Measurements from ENCODE around the gene EIF2B2. TPM values are rescaled to one million over a fixed set of nuclear protein-coding genes. Genes with fewer than 3 reads are reported as not detected.

Gene EIF2B2
- total RNA-seq, 1 experiment from 2014 or later: 63.3 TPM

DNA sequence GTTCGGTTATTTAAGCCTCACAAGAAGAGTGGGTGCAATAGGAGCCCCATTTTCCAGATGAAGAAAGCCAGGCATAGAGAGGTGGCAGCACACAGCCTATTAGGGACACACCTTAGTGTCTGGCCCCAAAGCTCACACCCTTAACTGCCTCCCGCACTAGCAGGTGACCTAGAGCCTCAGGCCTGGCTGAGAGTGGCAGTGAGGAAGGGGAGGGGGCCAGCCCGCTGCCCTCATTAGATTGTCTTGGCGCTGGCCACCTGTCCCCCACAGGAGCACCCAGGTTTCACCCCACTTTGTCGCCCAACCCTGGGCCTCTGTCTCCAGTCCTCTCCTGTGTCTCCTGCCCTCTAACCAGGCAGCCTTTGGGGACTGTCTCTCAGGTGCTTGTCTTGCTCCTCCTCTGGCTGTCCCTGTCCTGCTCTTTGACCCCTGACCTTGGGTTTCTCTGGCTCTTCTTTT is 28.8 kb upstream of the EIF2B2 start:
- DNase-seq (ENCODE audit: low spot score): no peak

DNA sequence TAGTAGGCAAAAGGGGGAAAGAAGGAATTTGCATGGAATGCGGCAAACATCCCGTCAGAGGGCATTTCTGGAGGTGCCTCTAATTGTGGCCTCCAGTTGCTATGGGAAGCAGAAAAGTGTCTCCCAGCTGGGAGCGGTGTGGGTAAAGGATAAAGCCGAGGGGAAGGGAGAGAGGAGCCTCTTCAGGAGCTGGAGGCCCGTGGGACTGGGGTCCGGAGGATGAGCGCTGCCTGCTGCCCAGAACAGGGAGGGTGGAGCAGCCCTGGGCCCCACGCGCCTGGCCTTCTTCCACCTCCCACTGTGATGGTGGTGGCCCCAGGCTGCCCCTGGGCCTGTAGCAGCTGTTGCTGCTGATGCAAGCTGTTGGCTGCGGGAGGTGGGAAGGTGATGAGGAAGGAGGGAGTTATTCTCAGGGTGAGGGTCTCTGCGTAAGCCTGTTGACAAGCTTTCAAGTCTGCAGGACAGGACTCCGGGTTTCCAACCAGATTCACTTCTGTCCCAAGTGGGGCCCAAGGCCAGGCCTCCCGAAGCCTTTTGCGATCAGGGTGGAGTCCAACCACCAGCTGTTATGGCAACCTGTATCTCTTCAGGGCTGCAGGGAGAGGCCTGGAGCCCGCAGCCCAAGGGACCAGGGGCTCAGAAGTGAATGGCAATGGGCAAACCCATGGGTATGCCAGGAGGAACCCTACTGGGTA is 28.2 kb upstream of the EIF2B2 start:
- DNase-seq (ENCODE audit: low spot score): no peak

- no peak for DNase-seq (ENCODE audit: low spot score)
Measured at GRCh38 chr14:74975059-74975810, 27.5 kb upstream of the EIF2B2 start.

- no peak for DNase-seq (ENCODE audit: low spot score)
Measured at GRCh38 chr14:74976264-74977113, 26.2 kb upstream of the EIF2B2 start.

DNA sequence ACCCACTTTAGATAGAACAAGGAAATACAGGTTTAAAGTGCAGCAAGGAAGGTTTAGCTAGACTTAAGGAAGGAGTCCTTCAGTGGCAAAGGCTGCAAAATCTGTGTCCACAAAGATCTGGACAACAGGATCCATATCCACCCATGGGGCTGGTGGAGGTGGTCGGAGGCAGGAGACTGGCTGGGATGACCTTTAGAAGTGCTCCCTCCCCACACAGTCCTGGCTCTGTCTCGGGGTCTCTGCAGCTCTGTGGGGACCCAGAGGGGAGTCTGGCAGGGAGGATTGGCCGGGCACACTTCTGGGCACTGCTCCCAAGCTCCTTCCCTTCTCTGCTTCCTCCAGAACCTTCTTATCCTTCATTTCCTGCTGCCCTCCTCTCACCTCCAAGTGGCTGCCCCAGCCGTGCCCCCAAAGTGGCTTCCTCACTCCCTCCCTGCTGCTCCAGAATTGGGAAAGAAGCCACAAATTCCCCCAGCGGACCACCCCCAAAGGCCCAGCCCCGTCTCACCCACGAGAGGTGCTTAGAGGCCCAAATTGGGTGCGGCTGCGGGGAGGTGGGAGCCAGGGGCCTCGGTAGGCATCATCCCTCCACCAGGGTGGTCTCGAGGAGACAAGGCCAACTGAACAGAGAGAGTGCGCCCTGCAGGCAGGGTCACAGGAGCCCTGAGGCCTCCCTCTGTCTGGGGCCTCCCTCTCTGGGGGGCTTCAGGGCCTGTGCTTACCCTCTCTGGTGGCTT is 25.4 kb upstream of the EIF2B2 start:
- no peak for DNase-seq (ENCODE audit: low spot score)

- DNase-seq (ENCODE audit: low spot score): no peak
Measured at GRCh38 chr14:74977901-74978385, 24.8 kb upstream of the EIF2B2 start.

DNA sequence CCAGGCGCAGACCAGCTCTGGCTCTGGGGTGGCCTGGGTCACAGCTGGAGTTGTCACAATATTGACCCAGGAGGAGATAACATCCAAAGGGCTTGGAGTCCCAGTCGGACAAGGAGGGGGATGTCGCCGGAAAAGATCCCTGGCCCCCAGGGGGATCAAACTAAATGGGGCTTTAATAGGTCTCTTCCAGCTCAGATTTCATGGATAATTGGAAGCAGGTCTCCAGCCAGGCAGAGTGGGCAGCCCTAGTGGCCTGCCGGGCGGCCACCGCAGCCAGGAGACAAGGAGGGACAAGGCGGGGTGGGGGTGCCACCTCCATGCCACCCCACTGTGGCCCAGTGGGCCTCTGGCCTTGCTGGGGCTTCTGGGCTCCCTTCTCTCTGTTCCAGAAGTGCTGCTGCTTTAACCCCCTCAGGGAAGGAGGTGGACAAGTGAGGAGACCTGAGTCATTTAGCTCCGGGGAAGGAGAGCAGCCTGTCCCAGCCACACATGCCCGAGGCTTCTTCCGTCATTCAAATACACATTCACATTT is 24.2 kb upstream of the EIF2B2 start:
- DNase-seq (ENCODE audit: low spot score): no peak

- no peak for DNase-seq (ENCODE audit: low spot score)
Measured at GRCh38 chr14:74979029-74979428, 23.7 kb upstream of the EIF2B2 start.

- DNase-seq (ENCODE audit: low spot score): no peak
Measured at GRCh38 chr14:74979442-74980397, 23.0 kb upstream of the EIF2B2 start.

GRCh38 chr14:74980398-74980730 is 22.4 kb upstream of the EIF2B2 start:
- DNase-seq (ENCODE audit: low spot score): no peak

- DNase-seq (ENCODE audit: low spot score): peak; percentile 86
Measured at GRCh38 chr14:74980731-74981461, 21.8 kb upstream of the EIF2B2 start.

DNA sequence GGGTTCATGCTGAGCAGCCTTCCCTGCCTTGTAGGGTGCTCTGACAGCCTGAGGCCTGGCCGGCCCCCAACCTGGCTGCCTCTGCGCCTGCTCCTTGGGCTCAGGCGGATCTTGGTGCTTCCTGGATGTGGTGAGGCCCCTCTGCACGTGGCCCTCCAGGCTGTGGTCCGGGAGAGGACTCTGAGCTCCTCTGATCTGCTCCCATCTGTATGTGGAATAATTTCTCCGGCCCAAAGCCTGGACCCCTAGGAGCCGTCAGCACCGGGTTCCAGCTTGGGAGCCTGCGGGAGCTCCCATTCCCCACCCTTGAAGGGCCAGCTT is 21.3 kb upstream of the EIF2B2 start:
- DNase-seq (ENCODE audit: low spot score): no peak

DNA sequence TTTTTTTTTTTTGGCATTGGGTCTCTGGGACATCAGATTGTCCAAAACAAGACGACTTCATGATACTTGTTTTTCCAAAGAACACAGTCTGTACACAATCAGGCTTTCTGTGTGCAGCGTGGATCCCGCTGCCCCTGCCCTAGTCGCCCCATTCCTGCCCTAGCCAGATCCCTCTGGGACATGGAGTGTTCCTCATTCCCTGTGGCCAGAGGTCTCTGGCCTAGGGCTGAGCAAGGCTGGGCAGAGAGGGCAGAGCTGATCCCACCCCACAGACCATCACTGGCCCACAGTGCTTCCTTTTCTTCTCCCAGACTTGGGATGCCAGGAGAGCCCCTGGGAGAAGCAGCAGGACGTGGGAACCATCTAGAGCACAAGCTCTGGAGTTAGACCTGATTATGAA is 20.9 kb upstream of the EIF2B2 start:
- no peak for DNase-seq (ENCODE audit: low spot score)

DNA sequence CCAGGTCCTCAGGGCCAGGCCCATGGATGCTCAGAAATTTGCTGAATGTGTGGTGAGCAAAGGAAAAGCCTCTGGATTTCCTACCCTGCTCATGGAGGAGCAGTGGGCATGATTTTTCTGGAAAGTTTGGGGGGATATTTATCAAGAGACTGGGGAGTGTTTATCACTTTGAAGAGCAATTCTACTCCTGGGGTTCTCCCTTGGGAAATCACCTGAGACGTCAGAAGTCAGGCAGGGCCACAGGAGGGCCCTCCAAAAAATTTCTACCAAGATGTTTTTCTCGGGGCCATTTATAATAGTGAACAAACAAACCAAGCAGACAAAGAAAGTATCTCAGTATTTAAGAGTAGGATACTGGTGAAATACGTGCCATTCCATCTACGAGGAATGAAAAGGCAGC is 20.1 kb upstream of the EIF2B2 start:
- no peak for DNase-seq (ENCODE audit: low spot score)

GRCh38 chr14:74983343-74983742 is 19.4 kb upstream of the EIF2B2 start:
- DNase-seq (ENCODE audit: low spot score): no peak

- no peak for DNase-seq (ENCODE audit: low spot score)
Measured at GRCh38 chr14:74984236-74985027, 18.3 kb upstream of the EIF2B2 start.

- DNase-seq (ENCODE audit: low spot score): no peak
Measured at GRCh38 chr14:74985028-74985310, 17.8 kb upstream of the EIF2B2 start.

DNA sequence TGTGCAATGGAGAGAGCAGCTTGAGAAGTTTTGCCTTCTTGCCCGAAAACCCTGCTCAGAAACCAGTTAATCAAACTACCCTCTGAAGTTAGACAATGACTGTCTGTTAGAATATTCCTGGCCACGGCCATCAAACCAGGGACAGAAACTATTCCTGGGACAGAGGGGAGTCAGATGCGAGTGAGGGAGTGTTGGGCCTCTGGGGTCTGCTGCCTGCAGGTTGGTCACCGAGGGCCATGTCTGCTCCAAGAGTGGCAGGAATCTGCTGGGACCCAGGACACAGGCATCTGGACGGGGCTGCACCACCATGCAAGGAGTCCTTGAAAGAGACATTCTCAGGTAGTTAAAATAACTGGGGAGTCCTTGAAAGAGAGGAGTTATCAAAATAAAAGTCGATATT is 16.9 kb upstream of the EIF2B2 start:
- no peak for DNase-seq (ENCODE audit: low spot score)

- DNase-seq (ENCODE audit: low spot score): peak; percentile 62
Measured at GRCh38 chr14:74988131-74988530, 14.6 kb upstream of the EIF2B2 start.
